SK-N-SH treated with all-trans-retinoic acid at 6 μM for 48 hours (cell line): ENCODE measurements around the gene HTR1A.

Experiments used
- CSDC2 ChIP-seq: fragments of 250-450 bp; sonication (Bioruptor Pico); IDR thresholded peaks from 2 replicates; pipeline ENCODE4 v1.5.0; 2020; ENCODE audit warnings: mild to moderate bottlenecking, moderate library complexity
- CSRNP3 ChIP-seq: fragments of 250-450 bp; sonication (Bioruptor Pico); IDR thresholded peaks from 2 replicates; pipeline ENCODE4 v1.5.1; 2021; ENCODE audit warnings: mild to moderate bottlenecking, moderate library complexity
- GLIS3 ChIP-seq: fragments of 250-450 bp; sonication (Bioruptor Pico); IDR thresholded peaks from 2 replicates; pipeline ENCODE4 v1.5.0; 2020; ENCODE audit warnings: mild to moderate bottlenecking, moderate library complexity
- ISL1 ChIP-seq: fragments of 250-450 bp; sonication (Bioruptor Pico); IDR thresholded peaks from 2 replicates; pipeline ENCODE4 v2.1.2; 2022; ENCODE audit warnings: mild to moderate bottlenecking, moderate library complexity
- RARB ChIP-seq: fragments of 250-450 bp; sonication (Bioruptor Pico); IDR thresholded peaks from 2 replicates; pipeline ENCODE4 v1.8.0; 2021; ENCODE audit warnings: mild to moderate bottlenecking, moderate library complexity
- TSHZ2 ChIP-seq: fragments of 250-450 bp; sonication (Bioruptor Pico); IDR thresholded peaks from 2 replicates; pipeline ENCODE4 v1.5.0; 2020; ENCODE audit warnings: mild to moderate bottlenecking, moderate library complexity
- ZC3H10 ChIP-seq: fragments of 250-450 bp; sonication (Bioruptor Pico); IDR thresholded peaks from 2 replicates; pipeline ENCODE4 v1.5.1; 2021; ENCODE audit warnings: mild to moderate bottlenecking, moderate library complexity
- ZFP3 ChIP-seq: fragments of 250-450 bp; sonication (Bioruptor Pico); IDR thresholded peaks from 2 replicates; pipeline ENCODE4 v1.5.0; 2020; ENCODE audit warnings: mild to moderate bottlenecking, moderate library complexity
- TF ChIP-seq, protein P1 (sequence below): fragments of 250-450 bp; sonication (Bioruptor Pico); IDR thresholded peaks from 2 replicates; pipeline ENCODE4 v1.8.0; 2020; ENCODE audit warnings: mild to moderate bottlenecking, moderate library complexity, borderline replicate concordance
- TF ChIP-seq, protein P2 (sequence below): fragments of 250-450 bp; sonication (Bioruptor Pico); IDR thresholded peaks from 2 replicates; pipeline ENCODE4 v1.5.1; 2020; ENCODE audit warnings: low read depth, mild to moderate bottlenecking, moderate library complexity

GRCh38 chr5:63958654-63959053, 3.6 kb downstream of the HTR1A start:
- no peak for TF ChIP-seq TSHZ2
- TF ChIP-seq, protein P1, sequence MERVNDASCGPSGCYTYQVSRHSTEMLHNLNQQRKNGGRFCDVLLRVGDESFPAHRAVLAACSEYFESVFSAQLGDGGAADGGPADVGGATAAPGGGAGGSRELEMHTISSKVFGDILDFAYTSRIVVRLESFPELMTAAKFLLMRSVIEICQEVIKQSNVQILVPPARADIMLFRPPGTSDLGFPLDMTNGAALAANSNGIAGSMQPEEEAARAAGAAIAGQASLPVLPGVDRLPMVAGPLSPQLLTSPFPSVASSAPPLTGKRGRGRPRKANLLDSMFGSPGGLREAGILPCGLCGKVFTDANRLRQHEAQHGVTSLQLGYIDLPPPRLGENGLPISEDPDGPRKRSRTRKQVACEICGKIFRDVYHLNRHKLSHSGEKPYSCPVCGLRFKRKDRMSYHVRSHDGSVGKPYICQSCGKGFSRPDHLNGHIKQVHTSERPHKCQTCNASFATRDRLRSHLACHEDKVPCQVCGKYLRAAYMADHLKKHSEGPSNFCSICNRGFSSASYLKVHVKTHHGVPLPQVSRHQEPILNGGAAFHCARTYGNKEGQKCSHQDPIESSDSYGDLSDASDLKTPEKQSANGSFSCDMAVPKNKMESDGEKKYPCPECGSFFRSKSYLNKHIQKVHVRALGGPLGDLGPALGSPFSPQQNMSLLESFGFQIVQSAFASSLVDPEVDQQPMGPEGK (CRISPR knock-in tag) = no peak
- TF ChIP-seq ZFP3 = no peak
- TF ChIP-seq, protein P2, sequence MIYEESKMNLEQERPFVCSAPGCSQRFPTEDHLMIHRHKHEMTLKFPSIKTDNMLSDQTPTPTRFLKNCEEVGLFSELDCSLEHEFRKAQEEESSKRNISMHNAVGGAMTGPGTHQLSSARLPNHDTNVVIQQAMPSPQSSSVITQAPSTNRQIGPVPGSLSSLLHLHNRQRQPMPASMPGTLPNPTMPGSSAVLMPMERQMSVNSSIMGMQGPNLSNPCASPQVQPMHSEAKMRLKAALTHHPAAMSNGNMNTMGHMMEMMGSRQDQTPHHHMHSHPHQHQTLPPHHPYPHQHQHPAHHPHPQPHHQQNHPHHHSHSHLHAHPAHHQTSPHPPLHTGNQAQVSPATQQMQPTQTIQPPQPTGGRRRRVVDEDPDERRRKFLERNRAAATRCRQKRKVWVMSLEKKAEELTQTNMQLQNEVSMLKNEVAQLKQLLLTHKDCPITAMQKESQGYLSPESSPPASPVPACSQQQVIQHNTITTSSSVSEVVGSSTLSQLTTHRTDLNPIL (CRISPR knock-in tag) = no peak
- TF ChIP-seq ZC3H10 (CRISPR knock-in tag) = no peak
- TF ChIP-seq RARB (CRISPR knock-in tag) = no peak
- TF ChIP-seq CSDC2 (CRISPR knock-in tag) = no peak
- TF ChIP-seq ISL1 (CRISPR knock-in tag) = no peak
- no peak for TF ChIP-seq CSRNP3
- TF ChIP-seq GLIS3 (CRISPR knock-in tag) = no peak
